AG10803 (cell line): Measurements from ENCODE around the gene TPD52L2.
"Not testable (repeated sequence)": the region's sequence is repeated elsewhere in the genome, so short reads cannot be mapped to it uniquely, and the experiment has no call there.

Experiments
- DNase-seq: peaks from one replicate; pipeline ENCODE4 v3.0.0; 2010; ENCODE audit warnings: low read depth
- H3K4me3 ChIP-seq: 2 replicates; pipeline ENCODE4 v1.5.1; 2011; ENCODE audit warnings: mild to moderate bottlenecking, low read length, control low read depth
- TF ChIP-seq, protein P1 (sequence below): conservative IDR thresholded peaks from 2 replicates; pipeline ENCODE4 v1.5.1; 2011; ENCODE audit warnings: mild to moderate bottlenecking, low read length, control low read depth, inconsistent platforms

The TPD52L2 gene

DNA sequence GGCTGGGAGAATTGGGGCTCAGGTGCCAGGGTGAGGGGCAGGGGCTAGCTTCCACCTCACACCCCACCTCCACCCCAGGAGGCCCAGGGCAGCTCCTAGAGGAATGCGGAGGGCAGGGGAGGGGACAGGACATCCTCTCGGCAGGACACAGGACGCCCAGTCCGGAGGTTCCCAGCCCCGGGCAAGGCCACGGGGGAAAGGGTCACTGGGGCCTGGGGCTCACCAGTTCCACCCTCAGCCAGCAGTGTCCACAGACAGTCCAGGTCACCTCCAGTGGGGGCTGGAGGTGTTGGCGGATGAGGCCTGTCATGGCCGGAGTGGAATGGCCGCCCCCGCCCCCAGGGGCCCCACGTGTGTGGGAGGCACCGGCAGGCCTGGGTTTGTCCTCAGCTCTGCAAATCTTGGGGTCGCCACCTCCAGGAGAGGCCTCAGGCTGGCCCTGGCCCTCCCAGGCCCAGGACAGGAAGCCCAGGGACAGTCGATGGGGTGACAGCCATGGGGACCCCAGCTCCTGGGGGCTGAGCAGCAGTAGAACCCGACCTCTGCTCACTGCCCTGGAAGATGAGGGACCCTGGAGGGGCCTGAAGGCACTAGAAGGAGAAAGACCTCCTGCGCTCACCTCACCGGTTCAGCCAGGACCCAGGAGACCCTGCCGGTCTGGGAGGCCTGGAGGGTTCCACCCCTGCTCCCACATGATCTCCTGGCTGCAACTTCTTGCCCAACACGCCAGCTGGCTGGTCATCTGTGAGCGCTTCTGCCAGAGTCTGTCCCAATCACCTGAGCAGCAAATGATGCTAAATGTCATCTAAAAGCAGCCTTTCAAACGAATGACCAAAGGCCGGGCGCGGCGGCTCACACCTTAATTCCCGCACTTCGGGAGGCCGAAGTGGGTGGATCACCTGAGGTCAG lies 16.8 kb upstream of the TPD52L2 start:
- no peak for DNase-seq
- H3K4me3 ChIP-seq: no peak overlapping the region
- TF ChIP-seq, protein P1, sequence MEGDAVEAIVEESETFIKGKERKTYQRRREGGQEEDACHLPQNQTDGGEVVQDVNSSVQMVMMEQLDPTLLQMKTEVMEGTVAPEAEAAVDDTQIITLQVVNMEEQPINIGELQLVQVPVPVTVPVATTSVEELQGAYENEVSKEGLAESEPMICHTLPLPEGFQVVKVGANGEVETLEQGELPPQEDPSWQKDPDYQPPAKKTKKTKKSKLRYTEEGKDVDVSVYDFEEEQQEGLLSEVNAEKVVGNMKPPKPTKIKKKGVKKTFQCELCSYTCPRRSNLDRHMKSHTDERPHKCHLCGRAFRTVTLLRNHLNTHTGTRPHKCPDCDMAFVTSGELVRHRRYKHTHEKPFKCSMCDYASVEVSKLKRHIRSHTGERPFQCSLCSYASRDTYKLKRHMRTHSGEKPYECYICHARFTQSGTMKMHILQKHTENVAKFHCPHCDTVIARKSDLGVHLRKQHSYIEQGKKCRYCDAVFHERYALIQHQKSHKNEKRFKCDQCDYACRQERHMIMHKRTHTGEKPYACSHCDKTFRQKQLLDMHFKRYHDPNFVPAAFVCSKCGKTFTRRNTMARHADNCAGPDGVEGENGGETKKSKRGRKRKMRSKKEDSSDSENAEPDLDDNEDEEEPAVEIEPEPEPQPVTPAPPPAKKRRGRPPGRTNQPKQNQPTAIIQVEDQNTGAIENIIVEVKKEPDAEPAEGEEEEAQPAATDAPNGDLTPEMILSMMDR: no peak

DNA sequence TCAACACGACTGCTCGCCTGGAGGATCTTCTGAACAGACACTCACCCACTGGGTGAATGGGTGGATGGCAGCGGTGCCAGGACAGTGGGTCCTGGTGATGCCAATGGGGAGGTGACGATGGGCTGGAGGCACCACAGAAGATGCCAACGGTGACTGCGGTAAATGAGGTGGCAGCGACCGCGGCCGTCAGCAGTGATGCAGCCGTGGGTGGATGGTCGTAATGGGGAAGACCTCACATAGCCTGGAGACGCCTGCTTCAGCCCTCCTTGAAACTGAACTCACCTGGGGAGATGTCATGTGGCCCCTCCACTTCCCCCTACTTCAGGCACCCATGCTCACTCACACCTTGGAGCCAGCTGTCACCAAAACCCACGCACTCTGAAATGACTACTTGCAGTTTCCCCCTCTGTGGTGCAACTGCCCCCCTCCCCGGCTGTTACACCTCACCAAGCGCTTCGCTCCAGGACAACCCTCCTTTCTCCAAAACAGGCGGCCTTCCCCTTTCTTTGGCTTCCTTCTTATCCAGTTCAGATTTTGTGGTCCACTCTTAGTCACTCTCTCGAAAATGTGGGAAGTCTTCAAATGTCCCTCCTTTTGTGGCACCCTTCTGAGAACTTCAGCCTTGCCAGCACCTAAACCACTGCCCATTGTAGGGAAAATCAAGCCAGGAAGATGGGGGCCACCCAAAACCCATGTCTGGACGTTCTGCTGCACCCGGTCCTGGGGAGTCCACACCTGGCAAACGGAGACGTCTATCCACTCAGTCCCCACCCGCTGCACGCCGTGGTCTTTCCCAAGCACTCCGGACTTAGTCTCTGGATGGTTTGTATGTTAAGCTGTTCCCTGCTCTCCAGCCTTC lies 14.2 kb upstream of the TPD52L2 start:
- no peak for DNase-seq
- H3K4me3 ChIP-seq: no peak overlapping the region

DNA sequence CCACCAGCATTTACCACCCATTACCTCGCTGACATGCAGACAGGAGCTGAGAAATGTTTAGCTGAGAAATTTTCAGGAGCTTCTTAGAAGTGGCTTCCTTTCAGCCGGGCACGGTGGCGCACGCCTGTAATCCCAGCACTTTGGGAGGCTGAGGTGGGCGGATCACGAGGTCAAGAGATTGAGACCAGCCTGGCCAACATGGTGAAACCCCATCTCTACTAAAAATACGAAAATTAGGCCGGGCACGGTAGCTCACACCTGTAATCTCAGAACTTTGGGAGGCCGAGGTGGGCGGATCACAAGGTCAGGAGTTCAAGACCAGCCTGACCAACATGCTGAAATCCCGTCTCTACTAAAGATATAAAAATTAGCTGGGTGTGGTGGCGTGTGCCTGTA lies 13.5 kb upstream of the TPD52L2 start:
- H3K4me3 ChIP-seq, DNase-seq: not testable (repeated sequence)

More for the DNA sequence above, 14.2 kb upstream of the TPD52L2 start:
- TF ChIP-seq, protein P1: no peak

DNA sequence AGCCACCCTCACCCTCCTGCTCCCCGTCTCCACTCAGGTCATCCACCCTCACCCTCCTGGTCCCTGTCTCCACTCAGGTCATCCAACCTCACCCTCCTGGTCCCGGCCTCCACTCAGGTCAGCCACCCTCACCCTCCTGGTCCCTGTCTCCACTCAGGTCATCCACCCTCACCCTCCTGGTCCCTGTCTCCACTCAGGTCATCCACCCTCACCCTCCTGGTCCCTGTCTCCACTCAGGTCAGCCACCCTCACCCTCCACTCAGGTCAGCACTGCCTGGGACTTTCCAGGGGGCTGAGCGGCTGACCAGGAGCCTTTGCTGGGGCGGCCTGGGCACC lies 11.4 kb upstream of the TPD52L2 start:
- not testable (repeated sequence) for H3K4me3 ChIP-seq, DNase-seq

DNA sequence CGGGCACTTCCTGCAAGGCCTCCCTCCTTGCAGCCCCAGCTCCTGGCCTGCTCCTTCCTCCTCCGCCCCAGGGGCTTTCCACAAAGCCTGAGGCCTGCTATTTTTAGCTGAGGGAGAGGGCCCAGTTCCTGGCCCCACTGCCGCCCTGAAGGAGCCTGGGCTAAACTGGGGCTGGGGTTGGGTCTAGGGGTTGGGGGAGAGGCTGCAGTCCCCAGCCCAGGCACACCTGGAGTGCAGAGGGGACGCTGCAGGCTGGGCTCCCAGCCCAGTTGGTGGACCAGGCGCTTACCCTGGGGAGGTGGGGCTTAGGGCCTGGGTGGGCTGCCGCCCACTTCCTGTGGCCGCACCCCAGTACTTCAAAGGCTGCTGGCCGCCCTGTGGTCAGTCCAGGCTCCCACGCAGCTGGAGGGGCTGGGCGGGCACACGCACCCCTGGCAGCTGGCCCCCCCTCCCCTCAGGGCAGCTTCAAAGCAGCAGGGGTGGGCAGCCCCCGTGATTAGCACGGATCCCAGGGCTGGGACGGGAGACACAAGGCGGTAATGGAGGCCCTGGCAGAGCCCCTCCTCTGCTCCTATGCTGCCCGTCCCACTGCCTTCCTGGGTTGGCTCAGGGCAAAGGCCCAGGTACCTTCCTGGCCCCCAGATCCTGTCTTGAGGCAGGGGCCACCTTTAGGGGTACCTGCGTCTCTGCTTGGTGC lies 10.9 kb upstream of the TPD52L2 start:
- H3K4me3 ChIP-seq: no peak overlapping the region
- no peak for DNase-seq
- TF ChIP-seq, protein P1: no peak

DNA sequence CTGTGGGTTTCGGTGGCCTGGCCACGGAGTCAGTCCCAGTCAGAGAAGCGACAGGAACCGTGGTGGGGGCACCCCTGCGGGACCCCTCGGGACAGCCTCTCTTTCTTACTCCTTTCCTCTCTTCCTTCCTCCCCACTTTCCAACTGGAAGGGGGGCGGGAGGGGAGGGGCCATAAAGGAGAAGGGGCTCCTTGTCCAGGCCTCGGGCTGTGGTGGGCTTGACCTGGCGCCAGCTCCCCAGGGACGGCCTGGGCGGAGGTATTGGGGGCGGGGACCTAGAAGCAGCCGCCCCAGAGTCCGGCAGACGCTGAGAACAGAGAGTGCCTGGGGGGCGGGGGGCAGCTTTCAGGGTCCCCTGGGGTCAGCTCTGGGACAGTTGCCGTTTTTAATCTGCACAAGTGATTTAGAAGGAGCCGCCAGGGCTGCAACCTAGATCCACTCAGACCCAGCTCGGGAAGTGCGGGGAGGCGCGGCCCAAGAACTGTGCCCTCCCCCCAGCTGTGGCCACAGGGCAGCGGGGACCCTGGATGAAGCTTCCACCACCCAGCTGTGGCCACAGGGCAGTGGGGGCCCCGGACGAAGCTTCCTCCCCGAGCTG lies 10.2 kb upstream of the TPD52L2 start:
- no peak for DNase-seq
- H3K4me3 ChIP-seq: peak overlapping the region; percentile 20
- TF ChIP-seq, protein P1: no peak

DNA sequence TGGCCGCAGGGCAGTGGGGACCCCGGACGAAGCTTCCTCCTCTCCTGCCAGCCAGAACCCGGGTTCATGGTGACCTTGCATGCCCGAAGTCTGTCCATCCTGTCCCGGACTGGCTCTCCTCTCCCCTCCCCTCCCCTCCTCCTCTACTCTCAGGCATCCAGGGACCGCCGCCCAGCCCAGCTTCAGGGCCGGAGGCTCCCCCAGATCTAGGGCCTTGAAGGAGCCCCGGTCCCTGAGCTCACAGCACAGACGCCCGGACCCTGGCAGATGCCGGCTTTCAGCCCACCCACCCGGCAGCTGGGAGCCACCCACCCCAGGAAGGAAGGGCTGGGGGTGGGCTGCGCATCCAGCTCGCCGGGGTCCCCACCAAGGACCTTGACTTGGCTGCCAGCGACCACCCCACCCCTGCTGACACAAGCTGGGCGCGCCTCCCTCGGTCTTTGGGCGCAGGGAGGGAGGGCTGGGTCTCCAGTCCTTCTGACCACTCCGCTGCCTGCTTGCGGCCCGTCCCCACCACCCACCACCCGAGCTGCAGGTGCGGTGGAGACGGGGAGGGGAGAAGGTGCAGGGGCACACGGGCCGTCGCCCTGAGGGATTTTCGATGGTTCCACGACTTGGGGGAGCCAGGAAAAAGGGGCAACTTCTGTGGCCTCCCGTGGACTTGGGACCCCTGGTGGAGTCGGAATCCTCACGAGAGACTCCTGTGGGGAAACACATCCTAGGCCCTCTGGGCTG lies 9.5 kb upstream of the TPD52L2 start:
- DNase-seq: no peak
- TF ChIP-seq, protein P1: no peak
- peak overlapping the region; percentile 20 for H3K4me3 ChIP-seq
